ENCODE measurements around the gene MCF2L2. TPM values are rescaled to one million over a fixed set of nuclear protein-coding genes. Genes with fewer than 3 reads are reported as not detected.

Gene MCF2L2
- polyA plus RNA-seq, 1 experiment, result not detected

DNA sequence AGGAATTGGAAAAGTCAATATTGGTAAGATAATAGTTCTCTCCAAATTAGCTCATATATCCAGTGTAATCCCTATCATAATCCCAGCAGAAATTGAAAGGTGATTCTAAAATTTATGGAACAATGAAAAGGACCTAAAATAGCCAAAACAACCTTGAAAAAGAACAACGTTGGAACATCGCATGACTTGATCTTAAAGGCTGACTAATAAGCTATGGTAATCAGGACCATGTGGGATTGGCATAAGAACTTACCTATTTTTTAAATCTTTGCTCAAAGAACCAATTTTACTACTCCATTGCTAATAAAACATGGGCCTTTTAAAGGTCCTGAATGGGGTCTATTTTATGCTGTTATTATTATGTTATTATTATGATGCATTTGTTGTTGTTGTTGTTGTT is 134.5 kb downstream of the MCF2L2 start:
- ChIA-PET POLR2A (no interaction called here), CTCF (no interaction called here)
- peaks cover 3% of the 10 kb centered on the region; the same call in 1 of the 2 replicates for H3K9me3 ChIP-seq (ENCODE audit: control insufficient read depth, insufficient read depth, low read length)
- TF ChIP-seq CTCF (IDR thresholded peaks at IDR 0.05; ENCODE audit: low read depth, low read length), result no peak
- H3K4me3 ChIP-seq (ENCODE audit: low read depth, low read length), result no peak overlapping the region
- no peaks in the 10 kb centered on the region for H3K27me3 ChIP-seq (ENCODE audit: control insufficient read depth, insufficient read depth, low read length)
- DNase-seq (ENCODE audit: low read depth, low spot score), result no peak
- no peak overlapping the region for H3K27ac ChIP-seq (ENCODE audit: low read depth, low read length)

DNA sequence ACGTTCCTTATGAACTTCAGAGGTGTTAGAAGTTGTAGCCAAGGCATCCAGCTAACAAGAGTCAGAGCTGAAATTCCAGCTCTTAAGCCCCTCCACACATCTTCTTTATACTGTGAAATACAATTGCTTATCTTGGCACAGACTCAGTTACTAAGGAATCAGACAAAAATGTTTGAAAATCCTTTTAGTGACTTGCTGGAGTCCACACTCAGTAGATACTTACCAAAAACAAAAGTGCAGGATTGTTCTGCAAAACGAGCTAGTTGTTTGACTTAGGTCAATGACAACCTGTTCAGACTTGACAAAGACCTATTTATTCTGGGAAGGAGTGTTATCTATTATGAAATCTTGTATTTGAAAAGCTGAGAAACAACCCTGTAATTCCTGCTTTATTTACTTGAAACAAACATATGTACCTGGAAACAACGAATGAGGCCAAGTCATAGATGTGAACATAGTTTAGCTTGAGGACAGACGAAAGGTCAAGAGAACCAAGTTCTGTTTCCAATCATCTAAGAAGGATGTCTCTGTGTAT is 136.9 kb downstream of the MCF2L2 start:
- no peak overlapping the region for H3K4me3 ChIP-seq (ENCODE audit: low read depth, low read length)
- DNase-seq (ENCODE audit: low read depth, low spot score), result no peak
- CTCF ChIA-PET, result interaction anchor here (1.0 kb wide), 1 partner anchor 107 kb away, joined by 3 read pairs; no protein-coding TSS in a partner anchor
- TF ChIP-seq CTCF (IDR thresholded peaks at IDR 0.05; ENCODE audit: low read depth, low read length), result no peak
- POLR2A ChIA-PET, result no interaction called here
- H3K27me3 ChIP-seq (ENCODE audit: control insufficient read depth, insufficient read depth, low read length), result no peaks in the 10 kb centered on the region
- peaks cover 3% of the 10 kb centered on the region; the same call in 1 of the 2 replicates for H3K9me3 ChIP-seq (ENCODE audit: control insufficient read depth, insufficient read depth, low read length)
- no peak overlapping the region for H3K27ac ChIP-seq (ENCODE audit: low read depth, low read length)

DNA sequence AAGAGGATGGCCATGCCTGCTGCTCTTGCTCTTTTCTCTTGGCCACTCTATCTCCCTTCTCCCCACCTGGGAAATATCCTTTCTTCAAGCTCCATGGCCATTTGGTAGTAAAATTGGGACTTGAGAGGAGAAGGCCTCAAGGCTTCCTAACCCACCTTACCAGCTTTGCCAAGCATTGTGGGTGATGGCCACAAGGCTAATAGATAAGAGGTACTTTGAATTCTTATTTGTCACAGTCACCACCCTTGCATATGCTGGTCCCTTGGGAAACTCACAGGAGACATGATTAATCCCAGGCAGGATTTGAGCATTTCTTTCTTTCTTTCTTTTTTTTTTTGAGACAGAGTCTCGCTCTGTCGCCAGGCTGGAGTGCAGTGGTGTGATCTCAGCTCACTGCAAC is 138.2 kb downstream of the MCF2L2 start:
- no peak for TF ChIP-seq CTCF (IDR thresholded peaks at IDR 0.05; ENCODE audit: low read depth, low read length)
- DNase-seq (ENCODE audit: low read depth, low spot score), result no peak
- peaks cover 3% of the 10 kb centered on the region; the same call in 1 of the 2 replicates for H3K9me3 ChIP-seq (ENCODE audit: control insufficient read depth, insufficient read depth, low read length)
- no peaks in the 10 kb centered on the region for H3K27me3 ChIP-seq (ENCODE audit: control insufficient read depth, insufficient read depth, low read length)
- POLR2A ChIA-PET, result interaction anchor here (0.5 kb wide), 1 partner anchor 849 kb away, joined by 5 read pairs; no protein-coding TSS in a partner anchor
- CTCF ChIA-PET, result no interaction called here
- no peak overlapping the region for H3K4me3 ChIP-seq (ENCODE audit: low read depth, low read length)
- H3K27ac ChIP-seq (ENCODE audit: low read depth, low read length), result no peak overlapping the region

- Histone ChIP-seq H3K27me3 (ENCODE audit: control insufficient read depth, insufficient read depth, low read length) (no peaks in the 10 kb centered on the region), H3K9me3 (ENCODE audit: control insufficient read depth, insufficient read depth, low read length) (no peaks in the 10 kb centered on the region), H3K27ac (ENCODE audit: low read depth, low read length) (no peak overlapping the region), H3K4me3 (ENCODE audit: low read depth, low read length) (no peak overlapping the region)
- TF ChIP-seq CTCF (IDR thresholded peaks at IDR 0.05; ENCODE audit: low read depth, low read length), result no peak
- no peak for DNase-seq (ENCODE audit: low read depth, low spot score)
- ChIA-PET POLR2A (no interaction called here), CTCF (no interaction called here)
Measured at GRCh38 chr3:183288117-183288516, 140.3 kb downstream of the MCF2L2 start.

GRCh38 chr3:183287301-183287971 is 141.0 kb downstream of the MCF2L2 start:
- no peak for TF ChIP-seq CTCF (IDR thresholded peaks at IDR 0.05; ENCODE audit: low read depth, low read length)
- Histone ChIP-seq H3K9me3 (ENCODE audit: control insufficient read depth, insufficient read depth, low read length) (no peaks in the 10 kb centered on the region), H3K27ac (ENCODE audit: low read depth, low read length) (no peak overlapping the region), H3K27me3 (ENCODE audit: control insufficient read depth, insufficient read depth, low read length) (no peaks in the 10 kb centered on the region), H3K4me3 (ENCODE audit: low read depth, low read length) (no peak overlapping the region)
- POLR2A ChIA-PET, result interaction anchor here (1.1 kb wide), 1 partner anchor 11 kb away, joined by 3 read pairs; no protein-coding TSS in a partner anchor
- CTCF ChIA-PET, result no interaction called here
- DNase-seq (ENCODE audit: low read depth, low spot score), result no peak

Measured in AG04450 (cell line).